Calu3 (cell line): ENCODE data around the gene RGS9. TPM values are rescaled to one million over a fixed set of nuclear protein-coding genes. Genes with fewer than 3 reads are reported as not detected.

Experiments
- BruUV-seq: library from RNA; stranded (reverse); fragments of 400-500 nt; replicated peaks from 2 replicates; lab custom pipeline; 2021; lab: Mats Ljungman, UMichigan
- CTCF ChIA-PET: fragments of 300-600 bp; sonication (Branson Sonifier 250); formaldehyde crosslinking; loops from one replicate; lab custom pipeline; 2022; ENCODE audit warnings: antibody characterized with exemption; lab: Charles Lee
- DNase-seq: peaks from one replicate; pipeline ENCODE4 v3.0.0; 2022
- H3K27ac Mint-ChIP-seq: one replicate; pipeline ENCODE4 v1.8.0; 2022; ENCODE audit warnings: mixed read lengths; ENCODE audit not compliant: unreplicated experiment
- H3K27me3 Mint-ChIP-seq: one replicate; pipeline ENCODE4 v1.8.0; 2022; ENCODE audit warnings: mixed read lengths; ENCODE audit not compliant: unreplicated experiment
- H3K36me3 Mint-ChIP-seq: one replicate; pipeline ENCODE4 v1.8.0; 2022; ENCODE audit warnings: mild to moderate bottlenecking, moderate library complexity, mixed read lengths; ENCODE audit not compliant: insufficient read depth, unreplicated experiment
- H3K4me1 Mint-ChIP-seq: one replicate; pipeline ENCODE4 v1.8.0; 2022; ENCODE audit warnings: mild to moderate bottlenecking, low read depth, mixed read lengths; ENCODE audit not compliant: unreplicated experiment
- H3K4me3 Mint-ChIP-seq: one replicate; pipeline ENCODE4 v1.8.0; 2022; ENCODE audit warnings: mild to moderate bottlenecking, low read depth, moderate library complexity, mixed read lengths; ENCODE audit not compliant: unreplicated experiment
- H3K9me3 Mint-ChIP-seq: one replicate; pipeline ENCODE4 v1.8.0; 2022; ENCODE audit warnings: low read depth, mixed read lengths; ENCODE audit not compliant: unreplicated experiment
- intact Hi-C: fragments of 100-400 bp; cut with micrococcal nuclease; formaldehyde crosslinking; loops from one replicate; pipeline ENCODE4 v1.10.0; 2022; ENCODE audit not compliant: unreplicated experiment
- total RNA-seq: library from RNA; stranded (reverse); gene quantifications from 2 replicates; pipeline ENCODE4 v1.2.3, GENCODE V29; 2022
- TF ChIP-seq, protein P1 (sequence below): fragments of 200-600 bp; IDR thresholded peaks from one replicate; pipeline ENCODE4 v1.8.0; 2022; ENCODE audit warnings: antibody characterized with exemption; ENCODE audit not compliant: unreplicated experiment

RGS9 gene
- total RNA-seq, 1 experiment from 2014 or later, result 0.54 TPM

DNA sequence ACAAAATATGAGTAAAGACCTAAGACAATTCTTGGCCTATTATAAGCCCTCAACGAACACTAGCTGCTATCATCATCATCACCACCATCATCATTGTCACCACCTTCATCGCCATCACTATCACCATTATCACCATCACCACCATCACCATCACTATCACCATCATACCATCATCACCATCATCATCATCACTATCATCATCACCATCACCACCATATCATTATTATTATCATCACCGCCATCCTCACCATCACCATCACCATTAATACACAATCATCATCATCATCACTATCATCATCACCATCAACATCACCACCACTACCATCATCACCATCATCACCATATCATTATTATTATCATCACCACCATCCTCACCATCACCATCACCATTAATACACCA lies 82.5 kb downstream of the RGS9 start:
- intact Hi-C loops, result no loop called here
- DNase-seq, result no peak
- Mint-ChIP-seq H3K36me3 (no peaks in the 10 kb centered on the region), H3K27me3 (peaks cover 12% of the 10 kb centered on the region), H3K9me3 (no peaks in the 10 kb centered on the region), H3K4me3 (no peak overlapping the region), H3K4me1 (no peaks in the 10 kb centered on the region), H3K27ac (no peak overlapping the region)
- TF ChIP-seq, protein P1, sequence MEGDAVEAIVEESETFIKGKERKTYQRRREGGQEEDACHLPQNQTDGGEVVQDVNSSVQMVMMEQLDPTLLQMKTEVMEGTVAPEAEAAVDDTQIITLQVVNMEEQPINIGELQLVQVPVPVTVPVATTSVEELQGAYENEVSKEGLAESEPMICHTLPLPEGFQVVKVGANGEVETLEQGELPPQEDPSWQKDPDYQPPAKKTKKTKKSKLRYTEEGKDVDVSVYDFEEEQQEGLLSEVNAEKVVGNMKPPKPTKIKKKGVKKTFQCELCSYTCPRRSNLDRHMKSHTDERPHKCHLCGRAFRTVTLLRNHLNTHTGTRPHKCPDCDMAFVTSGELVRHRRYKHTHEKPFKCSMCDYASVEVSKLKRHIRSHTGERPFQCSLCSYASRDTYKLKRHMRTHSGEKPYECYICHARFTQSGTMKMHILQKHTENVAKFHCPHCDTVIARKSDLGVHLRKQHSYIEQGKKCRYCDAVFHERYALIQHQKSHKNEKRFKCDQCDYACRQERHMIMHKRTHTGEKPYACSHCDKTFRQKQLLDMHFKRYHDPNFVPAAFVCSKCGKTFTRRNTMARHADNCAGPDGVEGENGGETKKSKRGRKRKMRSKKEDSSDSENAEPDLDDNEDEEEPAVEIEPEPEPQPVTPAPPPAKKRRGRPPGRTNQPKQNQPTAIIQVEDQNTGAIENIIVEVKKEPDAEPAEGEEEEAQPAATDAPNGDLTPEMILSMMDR, result no peak
- BruUV-seq, result no TSS peak
- CTCF ChIA-PET, result interaction anchor here (0.6 kb wide), 1 partner anchor 34 kb away, joined by 3 read pairs; no protein-coding TSS in a partner anchor

DNA sequence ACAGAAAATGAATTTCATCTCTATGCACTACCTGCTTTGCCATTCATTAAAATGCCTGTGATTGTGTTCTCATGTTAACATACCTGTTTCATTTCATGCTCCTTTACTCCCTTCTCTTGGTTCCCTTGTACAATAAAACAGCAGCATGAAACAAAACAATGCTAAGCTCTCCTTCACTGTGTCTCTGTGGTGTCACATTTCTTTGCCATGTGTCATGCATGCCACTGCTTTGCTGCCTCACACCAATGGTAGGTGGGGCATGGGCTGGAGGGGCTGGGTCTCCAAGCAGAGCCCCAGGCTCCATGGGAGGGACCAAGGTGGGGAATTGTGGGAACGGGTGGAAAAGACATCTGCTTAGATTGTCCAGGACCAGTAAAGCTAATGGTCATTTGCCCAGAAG lies 83.6 kb downstream of the RGS9 start:
- intact Hi-C loops, result no loop called here
- Mint-ChIP-seq H3K4me3 (no peak overlapping the region), H3K36me3 (no peaks in the 10 kb centered on the region), H3K27me3 (peaks cover 15% of the 10 kb centered on the region), H3K9me3 (no peaks in the 10 kb centered on the region), H3K27ac (no peak overlapping the region), H3K4me1 (no peaks in the 10 kb centered on the region)
- DNase-seq, result no peak
- CTCF ChIA-PET, result no interaction called here
- no TSS peak for BruUV-seq
- TF ChIP-seq, protein P1, result no peak

DNA sequence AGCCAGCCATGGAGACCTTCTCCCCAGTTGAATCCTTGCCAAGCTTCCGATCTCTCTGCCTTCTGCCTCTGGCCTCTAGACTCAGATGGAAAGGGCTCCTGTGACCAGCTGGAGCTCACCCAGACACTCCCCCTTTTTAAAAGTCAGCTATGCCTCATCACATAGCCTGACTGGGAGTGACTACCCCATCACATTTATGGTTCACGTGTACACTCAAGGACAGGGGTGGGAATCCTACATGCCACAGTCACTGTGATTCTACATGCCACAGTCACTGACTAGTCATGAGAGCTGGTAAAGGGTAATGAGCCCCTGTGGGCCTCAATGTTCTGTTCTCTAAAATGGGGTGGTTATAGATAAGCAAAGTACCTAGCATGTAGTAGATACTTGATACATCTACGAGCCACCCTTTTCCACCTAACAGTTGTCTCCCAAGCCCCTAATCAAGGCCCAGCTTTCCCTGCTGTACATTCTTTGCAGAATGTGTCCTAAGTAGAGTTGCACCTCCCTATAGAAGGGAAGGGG lies 85.1 kb downstream of the RGS9 start:
- no peak overlapping the region for H3K4me3 Mint-ChIP-seq
- BruUV-seq, result no TSS peak
- CTCF ChIA-PET, result no interaction called here

DNA sequence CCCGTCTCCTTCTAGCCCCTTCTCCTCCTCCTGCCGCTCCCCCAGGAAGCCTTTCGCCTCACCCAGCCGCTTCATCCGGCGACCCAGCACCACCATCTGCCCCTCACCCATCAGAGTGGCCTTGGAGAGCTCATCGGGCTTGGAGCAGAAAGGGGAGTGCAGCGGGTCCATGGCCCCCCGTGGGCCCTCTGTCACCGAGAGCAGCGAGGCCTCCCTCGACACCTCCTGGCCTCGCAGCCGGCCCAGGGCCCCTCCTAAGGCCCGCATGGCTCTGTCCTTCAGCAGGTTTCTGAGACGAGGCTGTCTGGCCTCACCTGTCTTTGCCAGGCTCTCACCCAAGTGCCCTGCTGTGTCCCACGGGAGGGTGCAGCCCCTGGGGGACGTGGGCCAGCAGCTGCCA lies 87.9 kb downstream of the RGS9 start:
- DNase-seq, result no peak
- TF ChIP-seq, protein P1, result no peak
- H3K4me3 Mint-ChIP-seq, result no peak overlapping the region
- H3K4me1 Mint-ChIP-seq, result peaks cover 10% of the 10 kb centered on the region
- no peaks in the 10 kb centered on the region for H3K9me3 Mint-ChIP-seq
- H3K36me3 Mint-ChIP-seq, result no peaks in the 10 kb centered on the region
- CTCF ChIA-PET, result no interaction called here
- no TSS peak for BruUV-seq
- no peak overlapping the region for H3K27ac Mint-ChIP-seq
- H3K27me3 Mint-ChIP-seq, result peaks cover 58% of the 10 kb centered on the region
- intact Hi-C loops, result no loop called here

More for the DNA sequence above, 85.1 kb downstream of the RGS9 start:
- Mint-ChIP-seq H3K9me3 (no peaks in the 10 kb centered on the region), H3K36me3 (no peaks in the 10 kb centered on the region), H3K27me3 (peaks cover 30% of the 10 kb centered on the region), H3K4me1 (no peaks in the 10 kb centered on the region), H3K27ac (no peak overlapping the region)
- TF ChIP-seq, protein P1, result no peak
- intact Hi-C loops, result no loop called here
- DNase-seq, result no peak
